ENCODE measurements around the gene ZMAT5.

- TF ChIP-seq TEAD4 (IDR thresholded peaks at IDR 0.05), result no peak
- no peak for TF ChIP-seq REST (IDR thresholded peaks at IDR 0.05; ENCODE audit: low read depth)
- no peak for TF ChIP-seq MAX (IDR thresholded peaks at IDR 0.05)
- no peak for TF ChIP-seq EP300 (IDR thresholded peaks at IDR 0.05; ENCODE audit: borderline replicate concordance)
Observed at GRCh38 chr22:29755889-29756288, 10.9 kb downstream of the ZMAT5 start.
